A549 (cell line): ENCODE measurements around the gene AADAC. TPM values are rescaled to one million over a fixed set of nuclear protein-coding genes. Genes with fewer than 3 reads are reported as not detected.
A peak's percentile ranks its signal among the peaks of the same experiment; 100 is the strongest.

Experiments used
- ATAC-seq, 2 experiments: fragments of 200-7000 bp in 1 of 2; fragments of >200 bp in 1 of 2; cut with Nextera tagmentation in 1 of 2; cut with Tn5 transposase in 1 of 2; 3 replicates each; pipeline versions ENCODE4 v1.8.0 to v1.9.1; 2018 to 2020; ENCODE audit warnings: mild to moderate bottlenecking in 1 of 2, moderate library complexity in 1 of 2
- CTCF ChIA-PET: fragments of 300-600 bp; sonication (Branson Sonifier 250); formaldehyde crosslinking; extraction: SDS; loops from one replicate; lab custom pipeline; 2021; ENCODE audit warnings: antibody characterized with exemption, inconsistent platforms; lab: Yijun Ruan, JAX
- POLR2A ChIA-PET: fragments of 350-600 bp; formaldehyde crosslinking; extraction: SDS; loops from one replicate; lab custom pipeline; 2021; ENCODE audit warnings: antibody characterized with exemption, inconsistent platforms; lab: Yijun Ruan, JAX
- DNase-seq, 2 experiments: peaks; one replicate each; pipeline versions ENCODE4 v3.0.0 to v3.0.0-alpha.2; 2011 to 2016; ENCODE audit warnings: low read depth in 1 of 2, low spot score in 1 of 2
- FAIRE-seq: peaks from 2 replicates; lab custom pipeline; 2011; peaks lifted over from hg19 to GRCh38; lab: Jason Lieb, UNC
- H3K27ac ChIP-seq, 2 experiments: fragments of >200 bp; sonication (Bioruptor Twin); formaldehyde crosslinking; 3 replicates each; pipeline ENCODE4 v1.5.1; 2016 to 2017
- H3K4me1 ChIP-seq: fragments of >200 bp; sonication (Bioruptor Twin); formaldehyde crosslinking; 3 replicates; pipeline ENCODE4 v1.6.1; 2016
- H3K4me2 ChIP-seq: fragments of >200 bp; sonication (Bioruptor Twin); formaldehyde crosslinking; 3 replicates; pipeline ENCODE4 v1.6.1; 2016
- H3K4me3 ChIP-seq: fragments of >200 bp; sonication (Bioruptor Twin); formaldehyde crosslinking; 3 replicates; pipeline ENCODE4 v1.5.1; 2016
- H3K9me3 ChIP-seq: fragments of >200 bp; sonication (Bioruptor Twin); formaldehyde crosslinking; 3 replicates; pipeline ENCODE4 v1.6.1; 2016
- ATOH8 ChIP-seq: fragments of 250-450 bp; sonication (Bioruptor Pico); IDR thresholded peaks from 2 replicates; pipeline ENCODE4 v1.5.0; 2020; ENCODE audit warnings: low read depth, mild to moderate bottlenecking, moderate library complexity
- BCL3 ChIP-seq: fragments of >200 bp; sonication (Bioruptor Twin); formaldehyde crosslinking; IDR thresholded peaks from 3 replicates; pipeline ENCODE4 v1.6.1; 2016
- BHLHE40 ChIP-seq: IDR thresholded peaks from 2 replicates; pipeline ENCODE4 v1.6.1; 2012; ENCODE audit warnings: low read depth, low read length, inconsistent platforms
- CHD4 ChIP-seq: fragments of 200-600 bp; sonication (generic); IDR thresholded peaks from 2 replicates; pipeline ENCODE4 v1.6.1; 2016; ENCODE audit warnings: antibody characterized with exemption, mild to moderate bottlenecking, borderline replicate concordance
- EHF ChIP-seq: fragments of 250-450 bp; sonication (Bioruptor Pico); IDR thresholded peaks from 2 replicates; pipeline ENCODE4 v1.5.0; 2020; ENCODE audit warnings: mild to moderate bottlenecking
- ELK1 ChIP-seq: fragments of 150-350 bp; IDR thresholded peaks from 2 replicates; pipeline ENCODE4 v1.6.1; 2014; ENCODE audit warnings: low read depth, mild to moderate bottlenecking, low read length
- ESRRA ChIP-seq: fragments of 150-350 bp; IDR thresholded peaks from 2 replicates; pipeline ENCODE4 v1.6.1; 2014; ENCODE audit warnings: mild to moderate bottlenecking, low read length, borderline replicate concordance
- FOSB ChIP-seq: fragments of 250-450 bp; sonication (Bioruptor Pico); IDR thresholded peaks from 2 replicates; pipeline ENCODE4 v1.5.0; 2020; ENCODE audit warnings: mild to moderate bottlenecking, moderate library complexity
- FOSL2 ChIP-seq, 2 experiments: fragments of 450-650 bp in 1 of 2; fragments of >200 bp in 1 of 2; sonication (Bioruptor Twin) in 1 of 2; formaldehyde crosslinking; IDR thresholded peaks; 2 replicates each; pipeline versions ENCODE4 v1.5.0 to v1.6.1; 2016 to 2020; ENCODE audit warnings: mild to moderate bottlenecking in 1 of 2, moderate library complexity in 1 of 2
- FOXS1 ChIP-seq: fragments of 250-450 bp; sonication (Bioruptor Pico); IDR thresholded peaks from 2 replicates; pipeline ENCODE4 v1.5.0; 2020; ENCODE audit warnings: mild to moderate bottlenecking, moderate library complexity
- GATA3 ChIP-seq: IDR thresholded peaks from 2 replicates; pipeline ENCODE4 v1.6.1; 2012; ENCODE audit warnings: borderline replicate concordance
- HEYL ChIP-seq: fragments of 250-450 bp; sonication (Bioruptor Pico); IDR thresholded peaks from 2 replicates; pipeline ENCODE4 v1.8.0; 2021; ENCODE audit warnings: mild to moderate bottlenecking, moderate library complexity
- HOXA7 ChIP-seq: fragments of 250-450 bp; sonication (Bioruptor Pico); IDR thresholded peaks from 2 replicates; pipeline ENCODE4 v1.5.0; 2020; ENCODE audit warnings: mild to moderate bottlenecking, moderate library complexity
- JUNB ChIP-seq: fragments of >200 bp; sonication (Bioruptor Twin); formaldehyde crosslinking; IDR thresholded peaks from 2 replicates; pipeline ENCODE4 v1.6.1; 2016
- KDM1A ChIP-seq: fragments of 200-600 bp; sonication (generic); IDR thresholded peaks from 2 replicates; pipeline ENCODE4 v1.6.1; 2016; ENCODE audit warnings: low read depth, mild to moderate bottlenecking
- KDM5A ChIP-seq: fragments of 200-600 bp; sonication (generic); IDR thresholded peaks from 2 replicates; pipeline ENCODE4 v1.6.1; 2016; ENCODE audit warnings: antibody characterized with exemption, mild to moderate bottlenecking
- MAFK ChIP-seq: fragments of 450-650 bp; IDR thresholded peaks from 2 replicates; pipeline ENCODE4 v1.6.1; 2014; ENCODE audit not compliant: partially characterized antibody
- MAZ ChIP-seq: fragments of 150-350 bp; IDR thresholded peaks from 2 replicates; pipeline ENCODE4 v1.6.1; 2014; ENCODE audit warnings: antibody characterized with exemption, low read depth, low read length, borderline replicate concordance
- MYC ChIP-seq: IDR thresholded peaks from 2 replicates; pipeline ENCODE4 v1.6.1; 2012; ENCODE audit warnings: mild to moderate bottlenecking, inconsistent platforms, low read length, improper control_type of control experiment, borderline replicate concordance
- NFE2L2 ChIP-seq: fragments of 150-350 bp; conservative IDR thresholded peaks from 2 replicates; pipeline ENCODE4 v1.6.1; 2014; ENCODE audit warnings: low read length
- NR3C1 ChIP-seq: fragments of >200 bp; sonication (Bioruptor Twin); formaldehyde crosslinking; IDR thresholded peaks from 3 replicates; pipeline ENCODE4 v1.6.1; 2017
- POLR2AphosphoS2 ChIP-seq: conservative IDR thresholded peaks from 2 replicates; pipeline ENCODE4 v1.6.1; 2012; ENCODE audit warnings: low read length, improper control_type of control experiment, inconsistent platforms
- RAD21 ChIP-seq, 2 experiments: fragments of >200 bp in 1 of 2; sonication (Bioruptor Twin) in 1 of 2; formaldehyde crosslinking in 1 of 2; IDR thresholded peaks in 1 of 2; conservative IDR thresholded peaks in 1 of 2; 2 replicates in 1 of 2; 3 replicates in 1 of 2; pipeline ENCODE4 v1.6.1; 2012 to 2018; ENCODE audit warnings: inconsistent platforms in 1 of 2
- RARB ChIP-seq: fragments of 250-450 bp; sonication (Bioruptor Pico); IDR thresholded peaks from 2 replicates; pipeline ENCODE4 v1.8.0; 2021; ENCODE audit warnings: mild to moderate bottlenecking, moderate library complexity
- RFX5 ChIP-seq: fragments of 450-650 bp; IDR thresholded peaks from 2 replicates; pipeline ENCODE4 v1.7.1; 2014; ENCODE audit warnings: antibody characterized with exemption, mild to moderate bottlenecking, moderate library complexity
- RNF2 ChIP-seq: fragments of 200-600 bp; sonication (generic); IDR thresholded peaks from 2 replicates; pipeline ENCODE4 v1.6.1; 2016; ENCODE audit warnings: low read depth, mild to moderate bottlenecking, antibody characterized with exemption, moderate library complexity, borderline replicate concordance
- SMC3 ChIP-seq: fragments of >200 bp; sonication (Bioruptor Twin); formaldehyde crosslinking; IDR thresholded peaks from 3 replicates; pipeline ENCODE4 v1.6.1; 2018; ENCODE audit warnings: inconsistent platforms
- SREBF2 ChIP-seq: fragments of 450-650 bp; IDR thresholded peaks from 2 replicates; pipeline ENCODE4 v1.6.1; 2014; ENCODE audit warnings: mild to moderate bottlenecking, moderate library complexity
- TP53 ChIP-seq: fragments of 250-450 bp; sonication (Bioruptor Pico); IDR thresholded peaks from 2 replicates; pipeline ENCODE4 v1.5.0; 2021; ENCODE audit warnings: mild to moderate bottlenecking, moderate library complexity
- USF2 ChIP-seq: fragments of 450-650 bp; IDR thresholded peaks from 2 replicates; pipeline ENCODE4 v1.6.1; 2014; ENCODE audit warnings: antibody characterized with exemption
- ZC3H11A ChIP-seq: fragments of 450-650 bp; IDR thresholded peaks from 2 replicates; pipeline ENCODE4 v1.6.1; 2014; ENCODE audit warnings: antibody characterized with exemption, mild to moderate bottlenecking
- ZNF302 ChIP-seq: fragments of 250-450 bp; sonication (Bioruptor Pico); IDR thresholded peaks from 2 replicates; pipeline ENCODE4 v1.9.0; 2021; ENCODE audit warnings: inconsistent platforms, mild to moderate bottlenecking, moderate library complexity
- ZSCAN20 ChIP-seq: fragments of 250-450 bp; sonication (Bioruptor Pico); IDR thresholded peaks from 2 replicates; pipeline ENCODE4 v1.8.0; 2022; ENCODE audit warnings: mild to moderate bottlenecking, moderate library complexity
- WGBS: methylation state at CpG from one replicate; pipeline ENCODE4 v1.1.6; 2017; ENCODE audit errors: missing lambda C conversion rate; 5-methylcytosine and 5-hydroxymethylcytosine counted together
- polyA plus RNA-seq, 4 experiments: library from polyadenylated mRNA; depleted of rRNA in 3 of 4; stranded (reverse); fragments of >200 nt; fragmentation: RNase III in 1 of 4; extraction: RNeasy Plus Mini Kit Qiagen cat#74134 plus additional on column Dnase treatment in 1 of 4; gene quantifications; 2 replicates in 3 of 4; 3 replicates in 1 of 4; pipeline ENCODE4 v1.2.3, GENCODE V29; 2011 to 2017

AADAC gene
- polyA plus RNA-seq, 2 of the 4 experiments (the other 2 are of a cell fraction), result 15.3 to 45.0 TPM

GRCh38 chr3:151774910-151775309 lies 39.0 kb upstream of the AADAC start (continued):
- TF ChIP-seq MAZ (no peak), FOSL2 (IDR thresholded peaks at IDR 0.05) (no peak), FOSL2 (CRISPR knock-in tag; IDR thresholded peaks at IDR 0.05) (no peak), ZNF302 (no peak), MYC (no peak), TP53 (CRISPR knock-in tag) (peak; percentile 28), POLR2AphosphoS2 (peak; percentile 45; the same call in 1 of the 2 replicates), GATA3 (peak; percentile 54), BHLHE40 (no peak), SREBF2 (no peak), HOXA7 (CRISPR knock-in tag) (no peak), CHD4 (no peak)

GRCh38 chr3:151775314-151776258 lies 38.3 kb upstream of the AADAC start:
- 87% methylated on average over 4 of the region's 4 CpGs for WGBS
- Histone ChIP-seq H3K4me2 (peak overlapping the region; percentile 18), H3K4me1 (peaks cover 75% of the 10 kb centered on the region), H3K9me3 (no peaks in the 10 kb centered on the region), H3K27ac (peak overlapping the region; percentile 1 to 41; a peak in 2 of 6 replicates), H3K4me3 (no peak overlapping the region)
- ChIA-PET POLR2A (no interaction called here), CTCF (interaction anchor here (0.5 kb wide), 1 partner anchor 27 kb away, joined by 3 read pairs; no protein-coding TSS in a partner anchor)
- ATAC-seq (no peak), FAIRE-seq (no peak), DNase-seq (no peak)
- TF ChIP-seq ZC3H11A, result no peak
- TF ChIP-seq ZSCAN20, result peak; percentile 75; the same call in 1 of the 2 replicates
- TF ChIP-seq RFX5, result no peak
- TF ChIP-seq RNF2, result no peak
- TF ChIP-seq FOSB (CRISPR knock-in tag), result peak; percentile 36; the same call in 1 of the 2 replicates
- TF ChIP-seq ZNF302, result 0 out of 2 replicates have a peak, but pooled peaks have one; percentile 17
- no peak for TF ChIP-seq KDM5A
- no peak for TF ChIP-seq KDM1A
- no peak for TF ChIP-seq ATOH8 (CRISPR knock-in tag)
- no peak for TF ChIP-seq NFE2L2
- no peak for TF ChIP-seq EHF
- no peak for TF ChIP-seq NR3C1
- TF ChIP-seq ESRRA, result no peak
- TF ChIP-seq FOSL2 (IDR thresholded peaks at IDR 0.05), result no peak
- peak; percentile 30; the same call in 1 of the 2 replicates for TF ChIP-seq FOSL2 (CRISPR knock-in tag; IDR thresholded peaks at IDR 0.05)
- no peak for TF ChIP-seq MYC
- TF ChIP-seq USF2, result no peak
- TF ChIP-seq BCL3, result no peak
- TF ChIP-seq SREBF2, result no peak
- TF ChIP-seq RAD21 (conservative IDR thresholded peaks at IDR 0.05 in 1 of 2, IDR thresholded peaks at IDR 0.05 in 1 of 2), result no peak
- peak; percentile 75 for TF ChIP-seq MAFK
- peak; percentile 85 for TF ChIP-seq HOXA7 (CRISPR knock-in tag)
- no peak for TF ChIP-seq JUNB
- TF ChIP-seq RARB, result peak; percentile 82
- TF ChIP-seq POLR2AphosphoS2, result peak; percentile 21
- TF ChIP-seq ELK1, result no peak
- TF ChIP-seq FOXS1 (CRISPR knock-in tag), result no peak
- no peak for TF ChIP-seq HEYL (CRISPR knock-in tag)
- TF ChIP-seq SMC3, result no peak
- peak; percentile 70; the same call in 1 of the 2 replicates for TF ChIP-seq TP53 (CRISPR knock-in tag)
